K562 (cell line): ENCODE results near the gene ALB. TPM values are rescaled to one million over a fixed set of nuclear protein-coding genes. Genes with fewer than 3 reads are reported as not detected.

ENCODE experiments used
- ARID1B ChIP-seq: fragments of 450-650 bp; IDR thresholded peaks from 2 replicates; pipeline ENCODE4 v1.6.1; 2016; ENCODE audit warnings: antibody characterized with exemption, mild to moderate bottlenecking, inconsistent platforms
- ARNT ChIP-seq, 2 experiments: fragments of 450-650 bp; IDR thresholded peaks; 2 replicates each; pipeline ENCODE4 v1.6.1; 2016; ENCODE audit warnings: mild to moderate bottlenecking in 1 of 2
- BMI1 ChIP-seq: fragments of 150-350 bp; IDR thresholded peaks from 2 replicates; pipeline ENCODE4 v1.6.1; 2014; ENCODE audit warnings: low read length
- CREB3L1 ChIP-seq: fragments of 450-650 bp; IDR thresholded peaks from 2 replicates; pipeline ENCODE4 v1.6.1; 2014; ENCODE audit warnings: low read depth, mild to moderate bottlenecking, moderate library complexity, borderline replicate concordance
- EHMT2 ChIP-seq: fragments of 450-650 bp; IDR thresholded peaks from 2 replicates; pipeline ENCODE4 v1.6.1; 2018; ENCODE audit warnings: antibody characterized with exemption
- HMBOX1 ChIP-seq: sonication (generic); IDR thresholded peaks from 2 replicates; pipeline ENCODE4 v1.6.1; 2016
- L3MBTL2 ChIP-seq: fragments of 450-650 bp; IDR thresholded peaks from 2 replicates; pipeline ENCODE4 v1.6.1; 2016; ENCODE audit warnings: mild to moderate bottlenecking, moderate library complexity
- MAFK ChIP-seq: IDR thresholded peaks from 2 replicates; pipeline ENCODE4 v1.6.1; 2011; ENCODE audit warnings: low read length, improper control_type of control experiment
- PHTF2 ChIP-seq: fragments of 250-450 bp; sonication (Bioruptor Pico); IDR thresholded peaks from 2 replicates; pipeline ENCODE4 v1.5.0; 2021; ENCODE audit warnings: mild to moderate bottlenecking
- SMARCA4 ChIP-seq: fragments of 450-650 bp; IDR thresholded peaks from 2 replicates; pipeline ENCODE4 v1.6.1; 2016
- TAF9B ChIP-seq: fragments of 450-650 bp; IDR thresholded peaks from 2 replicates; pipeline ENCODE4 v1.6.1; 2018; ENCODE audit warnings: mild to moderate bottlenecking; ENCODE audit not compliant: partially characterized antibody
- THAP7 ChIP-seq: fragments of 250-450 bp; sonication (Bioruptor Pico); IDR thresholded peaks from 2 replicates; pipeline ENCODE4 v1.5.0; 2021
- ZFX ChIP-seq: sonication (generic); formaldehyde crosslinking; IDR thresholded peaks from 2 replicates; pipeline ENCODE4 v1.8.0; 2022; ENCODE audit warnings: mild to moderate bottlenecking, missing genetic modification reagents, moderate library complexity
- ZMIZ1 ChIP-seq, 2 experiments: fragments of 150-350 bp in 1 of 2; IDR thresholded peaks; 2 replicates each; pipeline ENCODE4 v1.6.1; 2012 to 2016; ENCODE audit warnings: low read depth in 2 of 2, low read length in 2 of 2, mild to moderate bottlenecking in 1 of 2, moderate library complexity in 1 of 2
- ZNF280B ChIP-seq: fragments of 250-450 bp; sonication (Bioruptor Pico); IDR thresholded peaks from 2 replicates; pipeline ENCODE4 v1.5.1; 2021; ENCODE audit warnings: mild to moderate bottlenecking
- ZNF740 ChIP-seq, 3 experiments: fragments of 200-800 bp in 1 of 3; sonication (Bioruptor generic) in 1 of 3; sonication (generic) in 1 of 3; formaldehyde crosslinking in 1 of 3; IDR thresholded peaks; 2 replicates each; pipeline versions ENCODE4 v1.6.1 to v1.8.0; 2016 to 2022; ENCODE audit warnings: mild to moderate bottlenecking in 2 of 3, missing compliant biosample characterization in 2 of 3, missing genetic modification characterization in 2 of 3, missing genetic modification reagents in 1 of 3
- polyA plus RNA-seq, 8 experiments: library from polyadenylated mRNA; depleted of rRNA in 4 of 8; stranded (reverse) in 5 of 8; unstranded in 3 of 8; fragments of >200 nt; fragmentation: Nextera tagmentation in 2 of 8; fragmentation: Illumina TruSeq in 1 of 8; extraction: Ambion mirVana in 2 of 8; extraction: Trizol in 1 of 8; gene quantifications; 2 replicates each; pipeline versions ENCODE4 v1.2.1 to v1.2.3, GENCODE V29; 2011 to 2014; ENCODE audit warnings: inconsistent platforms in 1 of 8, missing spikeins in 1 of 8
- total RNA-seq, 7 experiments: library from RNA; depleted of rRNA in 6 of 7; stranded (reverse); fragments of >200 nt in 6 of 7; fragmentation: Illumina TruSeq in 2 of 7; extraction: Trizol in 2 of 7; gene quantifications; 2 replicates each; pipeline versions ENCODE4 v1.2.1 to v1.2.3, GENCODE V29; 2011 to 2021; ENCODE audit warnings: low replicate concordance in 1 of 7

ALB gene
- total and polyA plus RNA-seq, 9 of the 15 experiments (the other 6 are each of a cell fraction or from before 2014, with no cell fraction given): 0.04 to 18.5 (median 0.20) TPM; not detected in 2

- TF ChIP-seq ZNF740 (CRISPR knock-in tag; IDR thresholded peaks at IDR 0.05) (no peak), ZNF740 (tag; IDR thresholded peaks at IDR 0.05) (0 out of 4 replicates have a peak, but pooled peaks of 1 of the 2 experiments have one; percentile 30), PHTF2 (CRISPR knock-in tag) (no peak), EHMT2 (peak; percentile 81; the same call in 1 of the 2 replicates), CREB3L1 (no peak), ARNT (IDR thresholded peaks at IDR 0.05) (no peak), SMARCA4 (peak; percentile 57; the same call in 1 of the 2 replicates), ARID1B (peak; percentile 41; the same call in 1 of the 2 replicates), BMI1 (no peak), HMBOX1 (peak; percentile 39; the same call in 1 of the 2 replicates), ZFX (no peak), ZNF280B (no peak), ZMIZ1 (IDR thresholded peaks at IDR 0.05; ENCODE audit: low read depth in 2 of 2, low read length in 2 of 2) (no peak), TAF9B (peak; percentile 32), THAP7 (CRISPR knock-in tag) (no peak), MAFK (peak; percentile 69), L3MBTL2 (peak; percentile 67; the same call in 1 of the 2 replicates)
Observed at GRCh38 chr4:73450398-73451004, 46.4 kb downstream of the ALB start (continued).
